Measurements from ENCODE around the gene PKP2. TPM values are rescaled to one million over a fixed set of nuclear protein-coding genes. Genes with fewer than 3 reads are reported as not detected.

Gene PKP2
- total RNA-seq, 2 donors from 2014 or later, result 28.0 to 35.2 TPM

DNA sequence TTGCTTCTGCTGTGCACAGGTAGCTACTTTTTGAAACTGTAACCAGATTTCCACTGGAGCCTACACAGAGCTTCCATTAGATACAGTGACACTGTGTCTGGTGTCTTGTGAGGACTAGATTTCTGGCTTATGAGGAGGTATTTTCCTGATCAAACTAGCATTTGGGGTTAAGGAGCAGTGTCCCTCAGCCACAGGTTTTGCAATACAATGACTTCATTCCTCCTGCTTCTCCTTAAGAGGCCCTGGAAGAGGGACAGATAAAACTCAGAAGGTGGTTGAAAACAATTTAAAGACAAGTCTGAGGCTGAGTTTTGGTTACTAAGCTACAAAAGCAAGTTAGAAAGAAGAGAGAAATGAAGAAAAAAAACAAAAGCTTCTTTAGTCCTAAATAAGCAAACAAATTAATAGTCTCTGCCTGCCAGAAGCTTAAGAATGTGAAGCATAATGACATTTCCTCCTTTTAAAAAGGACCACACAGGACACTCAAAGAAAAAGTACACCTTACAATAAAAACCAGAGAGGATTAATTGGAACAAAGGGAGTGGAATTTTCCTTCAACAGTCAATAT is 53.0 kb downstream of the PKP2 start:
- DNase-seq (ENCODE audit: low spot score), result peak; percentile 23
- H3K27me3 ChIP-seq (replicated peaks; ENCODE audit: insufficient read depth), result no peaks in the 10 kb centered on the region
- H3K4me3 ChIP-seq, result no peak overlapping the region
- TF ChIP-seq POLR2AphosphoS5 (IDR thresholded peaks at IDR 0.05), result peak; percentile 35
- no peak for TF ChIP-seq POLR2A (IDR thresholded peaks at IDR 0.05)
- no peak for TF ChIP-seq CTCF (IDR thresholded peaks at IDR 0.05)
- no peaks in the 10 kb centered on the region for H3K36me3 ChIP-seq
- intact Hi-C loops (cut with DNase I), result no loop called here
- H3K27ac ChIP-seq, result peak overlapping the region; percentile 8 to 57
- no peaks in the 10 kb centered on the region for H3K4me1 ChIP-seq (replicated peaks)
- H3K9me3 ChIP-seq, result no peaks in the 10 kb centered on the region

DNA sequence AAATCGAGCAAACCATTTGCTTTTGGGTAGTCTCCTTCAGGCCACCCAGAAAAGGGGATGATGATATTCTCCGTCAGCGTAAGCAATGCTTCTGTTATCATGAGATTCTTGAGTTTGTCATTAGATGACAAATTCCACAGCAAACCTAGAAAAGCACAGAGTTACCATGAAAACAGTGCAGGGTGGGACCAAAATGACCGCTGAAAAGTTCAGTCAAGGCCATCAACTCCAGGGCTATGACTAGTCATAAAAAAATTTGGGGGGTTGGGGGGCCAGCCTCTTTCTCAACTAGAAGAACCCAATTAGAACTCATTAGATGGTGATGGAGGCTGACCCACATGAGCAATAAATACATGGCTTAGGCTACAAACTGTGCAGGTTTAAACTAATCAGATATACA is 55.5 kb downstream of the PKP2 start:
- no peak for TF ChIP-seq POLR2A (IDR thresholded peaks at IDR 0.05)
- no peak for TF ChIP-seq POLR2AphosphoS5 (IDR thresholded peaks at IDR 0.05)
- no peak for TF ChIP-seq CTCF (IDR thresholded peaks at IDR 0.05)
- intact Hi-C loops (cut with DNase I), result no loop called here
- WGBS, result 92% methylated on average over 4 of the region's 4 CpGs
- Histone ChIP-seq H3K4me1 (replicated peaks) (no peaks in the 10 kb centered on the region), H3K27me3 (replicated peaks; ENCODE audit: insufficient read depth) (no peaks in the 10 kb centered on the region), H3K9me3 (no peaks in the 10 kb centered on the region), H3K36me3 (no peaks in the 10 kb centered on the region), H3K4me3 (no peak overlapping the region), H3K27ac (no peak overlapping the region)
- DNase-seq (ENCODE audit: low spot score), result no peak

DNA sequence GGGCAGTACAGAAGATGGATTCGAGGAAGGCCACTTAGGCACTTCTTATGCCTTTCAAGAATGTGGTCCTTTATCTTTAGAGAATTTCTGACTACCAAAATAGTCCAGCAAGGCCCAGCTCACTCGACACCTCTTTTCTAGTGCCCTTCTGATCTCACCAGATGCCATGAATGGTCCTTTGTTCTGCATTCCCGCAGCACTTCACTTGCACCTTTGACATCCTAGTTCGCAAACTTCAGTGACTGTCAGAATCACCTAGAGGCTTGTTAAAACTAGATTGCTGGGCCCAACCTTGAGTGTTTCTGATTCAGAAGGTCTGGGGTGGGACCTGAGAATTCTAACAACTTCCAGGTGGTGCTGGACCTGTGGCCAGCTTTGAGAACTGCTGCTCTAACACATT is 56.7 kb downstream of the PKP2 start:
- H3K4me3 ChIP-seq, result no peak overlapping the region
- TF ChIP-seq POLR2AphosphoS5 (IDR thresholded peaks at IDR 0.05) (no peak), POLR2A (IDR thresholded peaks at IDR 0.05) (no peak), CTCF (IDR thresholded peaks at IDR 0.05) (no peak)
- H3K36me3 ChIP-seq, result no peaks in the 10 kb centered on the region
- no peaks in the 10 kb centered on the region for H3K27me3 ChIP-seq (replicated peaks; ENCODE audit: insufficient read depth)
- H3K4me1 ChIP-seq (replicated peaks), result no peaks in the 10 kb centered on the region
- intact Hi-C loops (cut with DNase I), result no loop called here
- no peaks in the 10 kb centered on the region for H3K9me3 ChIP-seq
- 57% methylated on average over 4 of the region's 4 CpGs for WGBS
- H3K27ac ChIP-seq, result no peak overlapping the region
- no peak for DNase-seq (ENCODE audit: low spot score)

DNA sequence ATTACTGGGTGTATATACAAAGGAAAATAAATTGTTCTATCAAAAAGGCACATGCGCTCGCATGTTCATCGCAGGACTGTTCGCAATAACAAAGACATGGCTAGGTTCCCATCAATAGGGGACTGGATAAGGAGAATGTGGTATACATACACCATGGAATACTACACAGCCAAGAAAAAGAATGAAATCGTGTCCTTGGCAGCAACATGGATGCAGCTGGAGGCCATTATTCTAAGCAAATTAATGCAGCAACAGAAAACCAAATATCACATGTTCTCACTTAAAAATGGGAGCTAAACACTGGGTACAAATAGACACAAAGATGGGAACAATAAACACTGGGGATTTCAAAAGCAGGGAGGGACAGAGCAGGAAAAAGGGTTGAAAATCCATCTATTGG is 58.6 kb downstream of the PKP2 start:
- TF ChIP-seq POLR2AphosphoS5 (IDR thresholded peaks at IDR 0.05), result no peak
- no peak for TF ChIP-seq CTCF (IDR thresholded peaks at IDR 0.05)
- TF ChIP-seq POLR2A (IDR thresholded peaks at IDR 0.05), result no peak
- H3K4me1 ChIP-seq (replicated peaks), result no peaks in the 10 kb centered on the region
- intact Hi-C loops (cut with DNase I), result no loop called here
- H3K9me3 ChIP-seq, result no peaks in the 10 kb centered on the region
- no peaks in the 10 kb centered on the region for H3K36me3 ChIP-seq
- WGBS, result 98% methylated on average over 5 of the region's 5 CpGs
- no peak overlapping the region for H3K27ac ChIP-seq
- no peak for DNase-seq (ENCODE audit: low spot score)
- H3K4me3 ChIP-seq, result no peak overlapping the region
- no peaks in the 10 kb centered on the region for H3K27me3 ChIP-seq (replicated peaks; ENCODE audit: insufficient read depth)

GRCh38 chr12:32836710-32837109 is 59.9 kb downstream of the PKP2 start:
- DNase-seq (ENCODE audit: low spot score), result no peak
- 90% methylated on average over 3 of the region's 3 CpGs for WGBS

More at GRCh38 chr12:32836710-32837109, 59.9 kb downstream of the PKP2 start:
- H3K36me3 ChIP-seq, result no peaks in the 10 kb centered on the region
- no peak overlapping the region for H3K27ac ChIP-seq
- no peaks in the 10 kb centered on the region for H3K9me3 ChIP-seq
- TF ChIP-seq POLR2A (IDR thresholded peaks at IDR 0.05) (no peak), CTCF (IDR thresholded peaks at IDR 0.05) (no peak), POLR2AphosphoS5 (IDR thresholded peaks at IDR 0.05) (no peak)
- H3K27me3 ChIP-seq (replicated peaks; ENCODE audit: insufficient read depth), result no peaks in the 10 kb centered on the region
- no peaks in the 10 kb centered on the region for H3K4me1 ChIP-seq (replicated peaks)
- H3K4me3 ChIP-seq, result no peak overlapping the region
- intact Hi-C loops (cut with DNase I), result no loop called here

Measured in prostate gland (tissue), 2 donors.